HepG2 (cell line): Measurements from ENCODE around the gene ARHGEF10L. TPM values are rescaled to one million over a fixed set of nuclear protein-coding genes. Genes with fewer than 3 reads are reported as not detected.
A peak's percentile ranks its signal among the peaks of the same experiment; 100 is the strongest.

ENCODE experiments used
- ATF3 ChIP-seq: sonication (generic); formaldehyde crosslinking; IDR thresholded peaks from 2 replicates; pipeline ENCODE4 v1.4.0; 2020; ENCODE audit warnings: missing genetic modification reagents
- CSRNP1 ChIP-seq: sonication (generic); formaldehyde crosslinking; IDR thresholded peaks from 2 replicates; pipeline ENCODE4 v1.8.1; 2023; ENCODE audit warnings: mild to moderate bottlenecking, missing genetic modification reagents
- DZIP1 ChIP-seq: sonication (generic); formaldehyde crosslinking; IDR thresholded peaks from 2 replicates; pipeline ENCODE4 v1.5.0; 2020; ENCODE audit warnings: mild to moderate bottlenecking, missing genetic modification reagents
- GRHL1 ChIP-seq: sonication (generic); formaldehyde crosslinking; conservative IDR thresholded peaks from 2 replicates; pipeline ENCODE4 v1.8.0; 2022; ENCODE audit warnings: missing genetic modification reagents
- HOXA9 ChIP-seq: sonication (generic); formaldehyde crosslinking; IDR thresholded peaks from 2 replicates; pipeline ENCODE4 v1.8.1; 2022; ENCODE audit warnings: missing genetic modification reagents, mild to moderate bottlenecking, moderate library complexity, borderline replicate concordance
- PRPF4 ChIP-seq: fragments of 200-400 bp; formaldehyde crosslinking; IDR thresholded peaks from 2 replicates; pipeline ENCODE4 v1.6.1; 2016; ENCODE audit warnings: low read length, low read depth; ENCODE audit not compliant: poor library complexity, severe bottlenecking
- RFXAP ChIP-seq: sonication (generic); formaldehyde crosslinking; IDR thresholded peaks from 2 replicates; pipeline ENCODE4 v1.4.0; 2020; ENCODE audit warnings: missing genetic modification reagents, borderline replicate concordance
- RNF2 ChIP-seq: fragments of 450-650 bp; conservative IDR thresholded peaks from 2 replicates; pipeline ENCODE4 v1.6.1; 2016; ENCODE audit warnings: low read depth
- SCMH1 ChIP-seq: sonication (generic); formaldehyde crosslinking; IDR thresholded peaks from 2 replicates; pipeline ENCODE4 v1.9.0; 2021; ENCODE audit warnings: missing genetic modification reagents, mild to moderate bottlenecking, borderline replicate concordance
- SNAPC5 ChIP-seq: sonication (generic); formaldehyde crosslinking; IDR thresholded peaks from 2 replicates; pipeline ENCODE4 v1.8.1; 2023; ENCODE audit warnings: mild to moderate bottlenecking, missing genetic modification reagents, borderline replicate concordance
- TGIF2 ChIP-seq: IDR thresholded peaks from 2 replicates; pipeline ENCODE4 v1.6.1; 2016; ENCODE audit warnings: control low read depth, missing compliant biosample characterization
- ZBED4 ChIP-seq: sonication (generic); formaldehyde crosslinking; IDR thresholded peaks from 2 replicates; pipeline ENCODE4 v1.4.0; 2020; ENCODE audit warnings: missing genetic modification reagents, borderline replicate concordance
- ZBTB46 ChIP-seq: sonication (generic); formaldehyde crosslinking; IDR thresholded peaks from 2 replicates; pipeline ENCODE4 v1.4.0; 2020; ENCODE audit warnings: mild to moderate bottlenecking, missing genetic modification reagents, borderline replicate concordance
- ZNF180 ChIP-seq: sonication (generic); formaldehyde crosslinking; IDR thresholded peaks from 2 replicates; pipeline ENCODE4 v1.4.0; 2020; ENCODE audit warnings: low read depth, missing genetic modification reagents, borderline replicate concordance
- ZNF292 ChIP-seq: sonication (generic); formaldehyde crosslinking; IDR thresholded peaks from 2 replicates; pipeline ENCODE4 v1.8.1; 2022; ENCODE audit warnings: mild to moderate bottlenecking, low read depth, missing genetic modification reagents, borderline replicate concordance
- polyA plus RNA-seq, 8 experiments: library from polyadenylated mRNA; depleted of rRNA in 3 of 8; stranded (reverse) in 7 of 8; unstranded in 1 of 8; fragments of >200 nt; fragmentation: Illumina TruSeq in 4 of 8; extraction: Trizol in 4 of 8; gene quantifications; 2 replicates each; pipeline versions ENCODE4 v1.2.1 to v1.2.3, GENCODE V29; 2011 to 2016; ENCODE audit warnings: low read depth in 4 of 8, missing spikeins in 1 of 8, mixed read lengths in 1 of 8; ENCODE audit not compliant: insufficient read depth in 1 of 8
- total RNA-seq, 5 experiments: library from RNA; depleted of rRNA; stranded (reverse); fragments of >200 nt; fragmentation: Illumina TruSeq; extraction: Trizol; gene quantifications; 2 replicates each; pipeline ENCODE4 v1.2.3, GENCODE V29; 2016; ENCODE audit warnings: low read depth in 1 of 5

ARHGEF10L gene
- total and polyA plus RNA-seq, 2 of the 13 experiments (the other 11 are each of a cell fraction or from before 2014, with no cell fraction given) = 46.5 to 78.3 TPM

- no peak for TF ChIP-seq DZIP1 (CRISPR knock-in tag)
- TF ChIP-seq RNF2 = no peak
- TF ChIP-seq RFXAP = peak; percentile 29; the same call in 1 of the 2 replicates
- no peak for TF ChIP-seq SCMH1 (CRISPR knock-in tag)
- TF ChIP-seq ZNF292 (CRISPR knock-in tag) = peak; percentile 53; the same call in 1 of the 2 replicates
- TF ChIP-seq SNAPC5 (CRISPR knock-in tag) = no peak
- no peak for TF ChIP-seq GRHL1
- no peak for TF ChIP-seq HOXA9 (CRISPR knock-in tag)
- TF ChIP-seq PRPF4 = no peak
- TF ChIP-seq ATF3 (CRISPR knock-in tag) = peak; percentile 98
- TF ChIP-seq ZBTB46 (CRISPR knock-in tag) = no peak
- TF ChIP-seq CSRNP1 (CRISPR knock-in tag) = no peak
- TF ChIP-seq TGIF2 (CRISPR knock-in tag) = peak; percentile 98
- TF ChIP-seq ZBED4 = 0 out of 2 replicates have a peak, but pooled peaks have one; percentile 31
- TF ChIP-seq ZNF180 (CRISPR knock-in tag) = no peak
These were observed 42.1 kb downstream of the ARHGEF10L start (continued) for GRCh38 chr1:17581389-17582123.
